SK-N-SH (cell line): ENCODE data around the gene MRPS34. TPM values are rescaled to one million over a fixed set of nuclear protein-coding genes. Genes with fewer than 3 reads are reported as not detected.

Experiments used
- CTCF ChIA-PET: fragments of 300-600, 350-600 bp; formaldehyde crosslinking; extraction: SDS; loops from one replicate; lab custom pipeline; 2021; lab: Yijun Ruan, JAX
- POLR2A ChIA-PET: fragments of 350-600 bp; sonication (Branson Sonifier 250); formaldehyde crosslinking; extraction: SDS; loops from one replicate; lab custom pipeline; 2020; ENCODE audit warnings: antibody characterized with exemption, inconsistent platforms; lab: Yijun Ruan, JAX
- DNase-seq: peaks from one replicate; pipeline ENCODE4 v3.0.0; 2012
- H2AFZ ChIP-seq: fragments of 200-600 bp; sonication (generic); 2 replicates; pipeline ENCODE4 v1.8.1; 2016; ENCODE audit warnings: antibody characterized with exemption, mild to moderate bottlenecking, low read depth
- H3F3A ChIP-seq: fragments of 200-600 bp; sonication (generic); replicated peaks from 2 replicates; pipeline ENCODE3; 2016; ENCODE audit warnings: antibody characterized with exemption, mild to moderate bottlenecking; ENCODE audit not compliant: insufficient read depth
- H3K27ac ChIP-seq, 2 experiments: fragments of 200-500 bp in 1 of 2; fragments of 200-600 bp in 1 of 2; sonication (Bioruptor generic) in 1 of 2; sonication (generic), shearing (Covaris generic) in 1 of 2; 2 replicates each; pipeline versions ENCODE4 v1.5.1 to v1.6.1; 2014 to 2016; ENCODE audit warnings: low read depth in 2 of 2, inconsistent platforms in 1 of 2, low read length in 1 of 2, mild to moderate bottlenecking in 1 of 2, mixed read lengths in 1 of 2
- H3K27me3 ChIP-seq: fragments of 200-600 bp; sonication (generic), shearing (Covaris generic); 2 replicates; pipeline ENCODE4 v1.6.1; 2016; ENCODE audit warnings: mixed run types; ENCODE audit not compliant: insufficient read depth
- H3K36me3 ChIP-seq, 2 experiments: fragments of 200-500 bp in 1 of 2; fragments of 200-600 bp in 1 of 2; sonication (Bioruptor generic) in 1 of 2; sonication (generic) in 1 of 2; replicated peaks in 1 of 2; 2 replicates each; pipeline versions ENCODE3 to v1.5.1; 2014 to 2016; ENCODE audit warnings: low read length in 1 of 2, mild to moderate bottlenecking in 1 of 2; ENCODE audit not compliant: insufficient read depth in 2 of 2, control insufficient read depth in 1 of 2
- H3K4me1 ChIP-seq, 2 experiments: fragments of 200-500 bp in 1 of 2; fragments of 200-600 bp in 1 of 2; sonication (Bioruptor generic) in 1 of 2; sonication (generic), shearing (Covaris generic) in 1 of 2; 2 replicates each; pipeline versions ENCODE4 v1.5.1 to v1.6.1; 2014 to 2016; ENCODE audit warnings: low read depth in 1 of 2, low read length in 1 of 2, mixed run types in 1 of 2; ENCODE audit not compliant: insufficient read depth in 2 of 2, control insufficient read depth in 1 of 2
- H3K4me2 ChIP-seq: fragments of 200-600 bp; sonication (generic), shearing (Covaris generic); 2 replicates; pipeline ENCODE4 v1.6.1; 2017; ENCODE audit warnings: mixed run types
- H3K4me3 ChIP-seq, 2 experiments: fragments of 200-500 bp in 1 of 2; fragments of 200-600 bp in 1 of 2; sonication (Bioruptor generic) in 1 of 2; sonication (generic), shearing (Covaris generic) in 1 of 2; 2 replicates each; pipeline versions ENCODE4 v1.5.1 to v1.8.1; 2014 to 2016; ENCODE audit warnings: low read depth in 2 of 2, inconsistent platforms in 1 of 2, low read length in 1 of 2, mild to moderate bottlenecking in 1 of 2, mixed read lengths in 1 of 2, moderate library complexity in 1 of 2
- H3K79me2 ChIP-seq: fragments of 200-600 bp; sonication (generic); 2 replicates; pipeline ENCODE4 v1.8.1; 2017; ENCODE audit warnings: mild to moderate bottlenecking; ENCODE audit not compliant: insufficient read depth
- H3K9ac ChIP-seq: fragments of 200-600 bp; sonication (generic); 2 replicates; pipeline ENCODE4 v1.6.1; 2017; ENCODE audit warnings: mixed run types
- H3K9me2 ChIP-seq: fragments of 200-600 bp; sonication (generic); 2 replicates; pipeline ENCODE4 v1.6.1; 2017; ENCODE audit warnings: mixed run types
- H3K9me3 ChIP-seq: fragments of 200-600 bp; sonication (generic); 2 replicates; pipeline ENCODE4 v1.6.1; 2017; ENCODE audit warnings: mixed run types, mild to moderate bottlenecking, moderate library complexity
- H4K20me1 ChIP-seq: fragments of 200-600 bp; sonication (generic); 2 replicates; pipeline ENCODE4 v1.6.1; 2017; ENCODE audit warnings: mild to moderate bottlenecking, mixed run types; ENCODE audit not compliant: insufficient read depth
- CTCF ChIP-seq: fragments of 200-600 bp; sonication (generic); IDR thresholded peaks from 2 replicates; pipeline ENCODE4 v1.6.1; 2017; ENCODE audit warnings: antibody characterized with exemption, mild to moderate bottlenecking, moderate library complexity
- ELF1 ChIP-seq: IDR thresholded peaks from 2 replicates; pipeline ENCODE4 v1.4.0; 2012
- EZH2phosphoT487 ChIP-seq: fragments of 200-600 bp; sonication (generic); IDR thresholded peaks from 2 replicates; pipeline ENCODE4 v1.6.1; 2017; ENCODE audit warnings: low read depth, mixed run types, mild to moderate bottlenecking, antibody characterized with exemption, moderate library complexity, borderline replicate concordance
- FOXM1 ChIP-seq: IDR thresholded peaks from 2 replicates; pipeline ENCODE4 v1.4.0; 2012; ENCODE audit warnings: low read depth, mild to moderate bottlenecking
- GATA2 ChIP-seq: sonication (generic); formaldehyde crosslinking; IDR thresholded peaks from 2 replicates; pipeline ENCODE4 v1.5.0; 2020; ENCODE audit warnings: mild to moderate bottlenecking, missing genetic modification reagents
- JUND ChIP-seq: IDR thresholded peaks from 2 replicates; pipeline ENCODE4 v1.4.0; 2012
- MEF2A ChIP-seq: IDR thresholded peaks from 2 replicates; pipeline ENCODE4 v1.4.0; 2012; ENCODE audit warnings: low read depth, borderline replicate concordance
- RAD21 ChIP-seq: IDR thresholded peaks from 2 replicates; pipeline ENCODE4 v1.6.1; 2012; ENCODE audit warnings: mild to moderate bottlenecking, low read length
- REST ChIP-seq: IDR thresholded peaks from 2 replicates; pipeline ENCODE4 v1.6.1; 2012; ENCODE audit warnings: mild to moderate bottlenecking, low read depth, low read length, moderate library complexity
- SMC3 ChIP-seq: IDR thresholded peaks from 2 replicates; pipeline ENCODE4 v1.6.1; 2012; ENCODE audit warnings: low read depth, low read length, improper control_type of control experiment
- WGBS: methylation state at CpG from one replicate; pipeline ENCODE4 v1.1.6; 2017; ENCODE audit warnings: low lambda C conversion rate; 5-methylcytosine and 5-hydroxymethylcytosine counted together
- polyA plus RNA-seq, 3 experiments: library from polyadenylated mRNA; depleted of rRNA; stranded (reverse); fragments of >200 nt; gene quantifications; 2 replicates each; pipeline ENCODE4 v1.2.3, GENCODE V29; 2012

Gene MRPS34
- polyA plus RNA-seq, 1 of the 3 experiments (the other 2 are of a cell fraction), result 156 TPM

- CTCF ChIA-PET, result interaction anchor here (1.3 to 1.8 kb wide), 4 partner anchors 10 to 164 kb away, joined by 3 to 8 read pairs (median 4); partner anchors contain the start of gene MAPK8IP3
- 0 out of 2 replicates have a peak, but pooled peaks cover 5% of the 10 kb centered on the region for H4K20me1 ChIP-seq
Observed at GRCh38 chr16:1764971-1765370, 8.0 kb downstream of the MRPS34 start.

More at GRCh38 chr16:1764971-1765370, 8.0 kb downstream of the MRPS34 start:
- Histone ChIP-seq H3K27ac (no peak overlapping the region), H3K4me2 (no peak overlapping the region), H3K4me1 (peaks cover 0 to 4% of the 10 kb centered on the region in 2 experiments; a peak in 1 of 4 replicates), H3K9ac (no peak overlapping the region), H2AFZ (no peak overlapping the region), H3K9me3 (no peaks in the 10 kb centered on the region), H3K36me3 (peaks cover under 1 to 82% of the 10 kb centered on the region in 2 experiments), H3K9me2 (no peaks in the 10 kb centered on the region), H3K4me3 (no peak overlapping the region), H3K27me3 (no peaks in the 10 kb centered on the region), H3K79me2 (no peaks in the 10 kb centered on the region), H3F3A (peaks cover 1% of the 10 kb centered on the region)
- TF ChIP-seq EZH2phosphoT487, result no peak
- TF ChIP-seq SMC3, result no peak
- TF ChIP-seq JUND, result no peak
- no peak for TF ChIP-seq FOXM1
- TF ChIP-seq GATA2, result no peak
- TF ChIP-seq RAD21, result no peak
- TF ChIP-seq REST, result no peak
- no peak for TF ChIP-seq CTCF
- TF ChIP-seq ELF1, result no peak
- no peak for TF ChIP-seq MEF2A
- no peak for DNase-seq
- 100% methylated on average over 3 of the region's 21 CpGs for WGBS
- POLR2A ChIA-PET, result interaction anchor here (1.2 kb wide), 1 partner anchor 12 kb away, joined by 3 read pairs; no protein-coding TSS in a partner anchor
